HepG2 (cell line): ENCODE results near the gene GAS1.

Source experiments
- ZNF572 ChIP-seq: sonication (generic); formaldehyde crosslinking; IDR thresholded peaks from 2 replicates; pipeline ENCODE4 v1.5.1; 2020; ENCODE audit warnings: mild to moderate bottlenecking, missing genetic modification reagents
- TF ChIP-seq, protein P1 (sequence below): sonication (generic); formaldehyde crosslinking; conservative IDR thresholded peaks from 2 replicates; pipeline ENCODE4 v1.8.0; 2022; ENCODE audit warnings: missing genetic modification reagents
- TF ChIP-seq, protein P2 (sequence below): sonication (generic); formaldehyde crosslinking; IDR thresholded peaks from 2 replicates; pipeline ENCODE4 v1.5.0; 2020; ENCODE audit warnings: mild to moderate bottlenecking, missing genetic modification reagents, moderate library complexity
- TF ChIP-seq, protein P3 (sequence below), 2 experiments: sonication (generic) in 1 of 2; formaldehyde crosslinking in 1 of 2; IDR thresholded peaks; 2 replicates each; pipeline versions ENCODE4 v1.4.0 to v1.6.1; 2018 to 2020; ENCODE audit warnings: missing genetic modification reagents in 2 of 2, borderline replicate concordance in 1 of 2, low read depth in 1 of 2, mild to moderate bottlenecking in 1 of 2, missing biosample characterization in 1 of 2

DNA sequence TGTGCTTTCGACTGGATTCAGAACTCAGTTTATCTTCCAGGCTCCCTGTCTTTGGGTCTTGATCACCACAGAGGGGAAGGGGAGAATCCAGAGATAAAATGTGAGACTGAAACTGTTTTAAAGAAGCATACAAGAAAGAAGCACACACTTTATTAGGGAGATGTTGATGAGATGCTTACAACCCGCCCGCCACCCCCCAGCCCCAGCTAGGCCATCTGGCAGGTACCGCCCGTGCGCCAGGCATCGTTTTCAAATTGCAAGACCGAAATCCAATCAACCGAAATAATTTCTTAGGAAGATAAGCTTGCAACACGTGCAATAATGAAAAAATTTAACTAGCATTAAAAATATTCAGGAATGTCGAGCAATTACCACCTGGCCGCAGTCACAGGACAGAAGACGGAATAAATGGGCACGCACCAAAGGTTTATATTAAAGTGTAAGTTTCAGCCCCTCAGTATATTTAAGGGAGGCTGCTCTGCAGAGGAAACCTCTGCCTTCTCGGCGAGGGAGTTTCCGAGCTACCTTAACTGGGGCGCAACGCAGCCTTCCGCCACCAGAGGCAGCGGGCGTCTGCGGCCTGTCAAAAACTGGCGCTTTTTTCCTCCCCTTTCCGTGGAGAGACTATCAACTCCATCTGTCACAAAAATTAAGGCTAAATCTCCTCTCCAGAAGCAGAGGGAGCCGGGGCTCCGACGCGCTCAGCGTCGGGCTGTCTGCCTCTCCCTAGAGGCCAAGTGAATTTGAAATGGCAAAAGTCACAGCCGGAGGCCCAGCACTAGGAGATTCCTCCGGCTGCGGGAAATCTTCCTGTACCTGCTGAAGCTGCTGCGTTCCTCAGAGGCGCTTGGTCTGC lies 996 bp upstream of the GAS1 start:
- TF ChIP-seq, protein P1, sequence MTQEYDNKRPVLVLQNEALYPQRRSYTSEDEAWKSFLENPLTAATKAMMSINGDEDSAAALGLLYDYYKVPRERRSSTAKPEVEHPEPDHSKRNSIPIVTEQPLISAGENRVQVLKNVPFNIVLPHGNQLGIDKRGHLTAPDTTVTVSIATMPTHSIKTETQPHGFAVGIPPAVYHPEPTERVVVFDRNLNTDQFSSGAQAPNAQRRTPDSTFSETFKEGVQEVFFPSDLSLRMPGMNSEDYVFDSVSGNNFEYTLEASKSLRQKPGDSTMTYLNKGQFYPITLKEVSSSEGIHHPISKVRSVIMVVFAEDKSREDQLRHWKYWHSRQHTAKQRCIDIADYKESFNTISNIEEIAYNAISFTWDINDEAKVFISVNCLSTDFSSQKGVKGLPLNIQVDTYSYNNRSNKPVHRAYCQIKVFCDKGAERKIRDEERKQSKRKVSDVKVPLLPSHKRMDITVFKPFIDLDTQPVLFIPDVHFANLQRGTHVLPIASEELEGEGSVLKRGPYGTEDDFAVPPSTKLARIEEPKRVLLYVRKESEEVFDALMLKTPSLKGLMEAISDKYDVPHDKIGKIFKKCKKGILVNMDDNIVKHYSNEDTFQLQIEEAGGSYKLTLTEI, result no peak
- TF ChIP-seq, protein P2, sequence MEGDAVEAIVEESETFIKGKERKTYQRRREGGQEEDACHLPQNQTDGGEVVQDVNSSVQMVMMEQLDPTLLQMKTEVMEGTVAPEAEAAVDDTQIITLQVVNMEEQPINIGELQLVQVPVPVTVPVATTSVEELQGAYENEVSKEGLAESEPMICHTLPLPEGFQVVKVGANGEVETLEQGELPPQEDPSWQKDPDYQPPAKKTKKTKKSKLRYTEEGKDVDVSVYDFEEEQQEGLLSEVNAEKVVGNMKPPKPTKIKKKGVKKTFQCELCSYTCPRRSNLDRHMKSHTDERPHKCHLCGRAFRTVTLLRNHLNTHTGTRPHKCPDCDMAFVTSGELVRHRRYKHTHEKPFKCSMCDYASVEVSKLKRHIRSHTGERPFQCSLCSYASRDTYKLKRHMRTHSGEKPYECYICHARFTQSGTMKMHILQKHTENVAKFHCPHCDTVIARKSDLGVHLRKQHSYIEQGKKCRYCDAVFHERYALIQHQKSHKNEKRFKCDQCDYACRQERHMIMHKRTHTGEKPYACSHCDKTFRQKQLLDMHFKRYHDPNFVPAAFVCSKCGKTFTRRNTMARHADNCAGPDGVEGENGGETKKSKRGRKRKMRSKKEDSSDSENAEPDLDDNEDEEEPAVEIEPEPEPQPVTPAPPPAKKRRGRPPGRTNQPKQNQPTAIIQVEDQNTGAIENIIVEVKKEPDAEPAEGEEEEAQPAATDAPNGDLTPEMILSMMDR (CRISPR knock-in tag), result peak; percentile 50
- TF ChIP-seq, protein P3, sequence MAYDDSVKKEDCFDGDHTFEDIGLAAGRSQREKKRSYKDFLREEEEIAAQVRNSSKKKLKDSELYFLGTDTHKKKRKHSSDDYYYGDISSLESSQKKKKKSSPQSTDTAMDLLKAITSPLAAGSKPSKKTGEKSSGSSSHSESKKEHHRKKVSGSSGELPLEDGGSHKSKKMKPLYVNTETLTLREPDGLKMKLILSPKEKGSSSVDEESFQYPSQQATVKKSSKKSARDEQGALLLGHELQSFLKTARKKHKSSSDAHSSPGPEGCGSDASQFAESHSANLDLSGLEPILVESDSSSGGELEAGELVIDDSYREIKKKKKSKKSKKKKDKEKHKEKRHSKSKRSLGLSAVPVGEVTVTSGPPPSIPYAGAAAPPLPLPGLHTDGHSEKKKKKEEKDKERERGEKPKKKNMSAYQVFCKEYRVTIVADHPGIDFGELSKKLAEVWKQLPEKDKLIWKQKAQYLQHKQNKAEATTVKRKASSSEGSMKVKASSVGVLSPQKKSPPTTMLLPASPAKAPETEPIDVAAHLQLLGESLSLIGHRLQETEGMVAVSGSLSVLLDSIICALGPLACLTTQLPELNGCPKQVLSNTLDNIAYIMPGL (CRISPR knock-in tag; IDR thresholded peaks at IDR 0.05; ENCODE audit: borderline replicate concordance in 1 of 2, low read depth in 1 of 2), result no peak
- TF ChIP-seq ZNF572 (CRISPR knock-in tag), result no peak
